Measurements from ENCODE around the gene TPSG1. TPM values are rescaled to one million over a fixed set of nuclear protein-coding genes. Genes with fewer than 3 reads are reported as not detected.

Gene TPSG1
- total and polyA plus RNA-seq, 10 of the 15 experiments (the other 5 are each of a cell fraction or from before 2014, with no cell fraction given) = not detected

- SMC1A ChIA-PET (ENCODE audit: uncharacterized antibody, unreplicated experiment) = no interaction called here
- Histone ChIP-seq H3K79me2 (ENCODE audit: control insufficient read depth, insufficient read depth, low read length) (no peaks in the 10 kb centered on the region), H3K27ac (ENCODE audit: control insufficient read depth, insufficient read depth) (no peak overlapping the region), H3K4me3 (no peak overlapping the region), H3K9ac (ENCODE audit: control insufficient read depth, insufficient read depth, low read length) (no peak overlapping the region), H3K9me3 (replicated peaks; ENCODE audit: control insufficient read depth, insufficient read depth, low read length) (no peaks in the 10 kb centered on the region), H3K4me1 (ENCODE audit: control insufficient read depth, insufficient read depth, low read length) (no peaks in the 10 kb centered on the region), H3K27me3 (replicated peaks in 1 of 2; ENCODE audit: control insufficient read depth in 2 of 2, insufficient read depth in 2 of 2, low read length in 1 of 2) (no peaks in the 10 kb centered on the region), H3K36me3 (ENCODE audit: control insufficient read depth in 2 of 2, insufficient read depth in 2 of 2, low read length in 1 of 2) (no peaks in the 10 kb centered on the region), H3K4me2 (ENCODE audit: control insufficient read depth, insufficient read depth) (no peak overlapping the region), H2AFZ (ENCODE audit: control insufficient read depth, low read depth, low read length) (no peak overlapping the region), H4K20me1 (ENCODE audit: control insufficient read depth, insufficient read depth) (no peaks in the 10 kb centered on the region)
- RAD21 ChIA-PET (ENCODE audit: unreplicated experiment) = no interaction called here
- no peak for TF ChIP-seq IKZF2 (IDR thresholded peaks at IDR 0.05)
- no peak for TF ChIP-seq ESRRA (IDR thresholded peaks at IDR 0.05; ENCODE audit: low read length)
- TF ChIP-seq MEF2B (IDR thresholded peaks at IDR 0.05; ENCODE audit: partially characterized antibody, poor library complexity, severe bottlenecking) = no peak
- no peak for TF ChIP-seq HDGF (IDR thresholded peaks at IDR 0.05)
- TF ChIP-seq NFYB (IDR thresholded peaks at IDR 0.05; ENCODE audit: insufficient read depth, low read depth, low read length) = no peak
- TF ChIP-seq NBN (IDR thresholded peaks at IDR 0.05) = no peak
- no peak for TF ChIP-seq ZBTB4 (CRISPR knock-in tag; IDR thresholded peaks at IDR 0.05)
- no peak for TF ChIP-seq CBX3 (IDR thresholded peaks at IDR 0.05; ENCODE audit: borderline replicate concordance, low read depth)
- TF ChIP-seq ZBTB33 (IDR thresholded peaks at IDR 0.05) = no peak
- TF ChIP-seq CREM (IDR thresholded peaks at IDR 0.05; ENCODE audit: low read depth) = no peak
- no peak for TF ChIP-seq IRF5 (IDR thresholded peaks at IDR 0.05; ENCODE audit: borderline replicate concordance)
- no peak for TF ChIP-seq RAD21 (IDR thresholded peaks at IDR 0.05; ENCODE audit: insufficient read depth, low read depth, low read length)
- no peak for TF ChIP-seq IKZF1 (conservative IDR thresholded peaks at IDR 0.05)
- no peak for TF ChIP-seq TCF12 (IDR thresholded peaks at IDR 0.05; ENCODE audit: low read depth, low read length)
- no peak for TF ChIP-seq FOXK2 (IDR thresholded peaks at IDR 0.05)
- no peak for TF ChIP-seq YY1 (IDR thresholded peaks at IDR 0.05; ENCODE audit: low read depth, low read length)
- no peak for TF ChIP-seq MLLT1 (IDR thresholded peaks at IDR 0.05)
- intact Hi-C loops (cut with micrococcal nuclease; ENCODE audit: unreplicated experiment) (no loop called here), in situ Hi-C loops (cut with MboI) (no loop called here)
- CTCF ChIA-PET = no interaction called here
- 34% methylated on average over 6 of the region's 13 CpGs for WGBS (ENCODE audit: insufficient coverage, insufficient replicate concordance, low lambda C conversion rate, missing lambda C conversion rate)
- POLR2A ChIA-PET = no interaction called here
- FAIRE-seq (no peak), DNase-seq (ENCODE audit: low read depth, low spot score) (no peak), ATAC-seq (no peak)
- BruUV-seq (replicated peaks) = no TSS peak
Observed at GRCh38 chr16:1177750-1178149, 47.3 kb downstream of the TPSG1 start.

Data from GM12878 (cell line).